ENCODE data around the gene SCARF1. TPM values are rescaled to one million over a fixed set of nuclear protein-coding genes. Genes with fewer than 3 reads are reported as not detected.

Gene SCARF1
- polyA plus RNA-seq, 1 donor (not counting 4 experiments of a cell fraction or from before 2014, with no cell fraction given), result 0.05 TPM

GRCh38 chr17:1638171-1638590 lies 7.4 kb downstream of the SCARF1 start:
- no peak overlapping the region for H2AFZ ChIP-seq (ENCODE audit: control insufficient read depth, low read length)
- FAIRE-seq (no peak), DNase-seq (ENCODE audit: low read depth, low spot score) (no peak)
- dilution Hi-C loops (cut with MboI; ENCODE audit: extremely low pct_ligation_motif_present, low sequenced_read_pairs), result no loop called here
- H3K9me3 ChIP-seq (ENCODE audit: control insufficient read depth, low read depth, low read length), result no peaks in the 10 kb centered on the region
- no peak overlapping the region for H3K9ac ChIP-seq (ENCODE audit: control insufficient read depth, extremely low read depth, insufficient read depth, low read length)
- no peaks in the 10 kb centered on the region for H3K36me3 ChIP-seq (ENCODE audit: control insufficient read depth in 2 of 2, extremely low read depth in 1 of 2, insufficient read depth in 2 of 2, low read length in 2 of 2)
- no peak overlapping the region for H3K27ac ChIP-seq (ENCODE audit: control insufficient read depth, insufficient read depth, low read length)
- H3K79me2 ChIP-seq (ENCODE audit: control insufficient read depth, insufficient read depth, low read length), result no peaks in the 10 kb centered on the region
- H4K20me1 ChIP-seq (ENCODE audit: control insufficient read depth, extremely low read depth, insufficient read depth, low read length), result no peaks in the 10 kb centered on the region
- H3K4me1 ChIP-seq (ENCODE audit: control insufficient read depth, extremely low read depth, insufficient read depth, low read length), result no peaks in the 10 kb centered on the region
- TF ChIP-seq EZH2 (IDR thresholded peaks at IDR 0.05; ENCODE audit: low read length) (no peak), CTCF (optimal IDR thresholded peaks at IDR 0.05 in 1 of 3, IDR thresholded peaks at IDR 0.05 in 1 of 3, conservative IDR thresholded peaks at IDR 0.05 in 1 of 3; ENCODE audit: extremely low read depth in 1 of 3, insufficient read depth in 2 of 3, low read length in 3 of 3) (no peak)
- H3K4me2 ChIP-seq (ENCODE audit: control insufficient read depth, extremely low read depth, insufficient read depth, low read depth, low read length), result no peak overlapping the region
- H3K27me3 ChIP-seq (ENCODE audit: control insufficient read depth, extremely low read depth, insufficient read depth, low read length), result peaks cover 6% of the 10 kb centered on the region
- no peak overlapping the region for H3K4me3 ChIP-seq (ENCODE audit: control insufficient read depth in 2 of 3, extremely low read depth in 1 of 3, insufficient read depth in 2 of 3, low read depth in 1 of 3, low read length in 3 of 3)
- H3K9me1 ChIP-seq (ENCODE audit: control insufficient read depth, extremely low read depth, insufficient read depth, low read length), result no peaks in the 10 kb centered on the region

GRCh38 chr17:1636732-1637285 lies 8.7 kb downstream of the SCARF1 start:
- H3K79me2 ChIP-seq (ENCODE audit: control insufficient read depth, insufficient read depth, low read length), result no peaks in the 10 kb centered on the region
- H3K27me3 ChIP-seq (ENCODE audit: control insufficient read depth, extremely low read depth, insufficient read depth, low read length), result peaks cover 6% of the 10 kb centered on the region
- H3K9ac ChIP-seq (ENCODE audit: control insufficient read depth, extremely low read depth, insufficient read depth, low read length), result no peak overlapping the region
- H3K4me1 ChIP-seq (ENCODE audit: control insufficient read depth, extremely low read depth, insufficient read depth, low read length), result no peaks in the 10 kb centered on the region
- H3K36me3 ChIP-seq (ENCODE audit: control insufficient read depth in 2 of 2, extremely low read depth in 1 of 2, insufficient read depth in 2 of 2, low read length in 2 of 2), result no peaks in the 10 kb centered on the region
- no peak for TF ChIP-seq CTCF (optimal IDR thresholded peaks at IDR 0.05 in 1 of 3, IDR thresholded peaks at IDR 0.05 in 1 of 3, conservative IDR thresholded peaks at IDR 0.05 in 1 of 3; ENCODE audit: extremely low read depth in 1 of 3, insufficient read depth in 2 of 3, low read length in 3 of 3)
- TF ChIP-seq EZH2 (IDR thresholded peaks at IDR 0.05; ENCODE audit: low read length), result no peak
- no peak overlapping the region for H3K4me2 ChIP-seq (ENCODE audit: control insufficient read depth, extremely low read depth, insufficient read depth, low read depth, low read length)
- no peak overlapping the region for H2AFZ ChIP-seq (ENCODE audit: control insufficient read depth, low read length)
- H3K4me3 ChIP-seq (ENCODE audit: control insufficient read depth in 2 of 3, extremely low read depth in 1 of 3, insufficient read depth in 2 of 3, low read depth in 1 of 3, low read length in 3 of 3), result no peak overlapping the region
- FAIRE-seq (no peak), DNase-seq (ENCODE audit: low read depth, low spot score) (no peak)
- no peaks in the 10 kb centered on the region for H3K9me1 ChIP-seq (ENCODE audit: control insufficient read depth, extremely low read depth, insufficient read depth, low read length)
- no peaks in the 10 kb centered on the region for H3K9me3 ChIP-seq (ENCODE audit: control insufficient read depth, low read depth, low read length)
- no peaks in the 10 kb centered on the region for H4K20me1 ChIP-seq (ENCODE audit: control insufficient read depth, extremely low read depth, insufficient read depth, low read length)
- dilution Hi-C loops (cut with MboI; ENCODE audit: extremely low pct_ligation_motif_present, low sequenced_read_pairs), result no loop called here
- no peak overlapping the region for H3K27ac ChIP-seq (ENCODE audit: control insufficient read depth, insufficient read depth, low read length)
